K562 (cell line): ENCODE measurements around the gene TMEM53. TPM values are rescaled to one million over a fixed set of nuclear protein-coding genes. Genes with fewer than 3 reads are reported as not detected.
A peak's percentile ranks its signal among the peaks of the same experiment; 100 is the strongest.

Experiments used
- ATF1 ChIP-seq, 2 experiments: fragments of 450-650 bp in 1 of 2; IDR thresholded peaks; 2 replicates each; pipeline ENCODE4 v1.6.1; 2016; ENCODE audit warnings: missing compliant biosample characterization in 1 of 2, missing genetic modification characterization in 1 of 2
- BCLAF1 ChIP-seq, 2 experiments: fragments of 450-650 bp in 1 of 2; IDR thresholded peaks; 2 replicates each; pipeline ENCODE4 v1.6.1; 2011 to 2017; ENCODE audit warnings: low read depth in 2 of 2, antibody characterized with exemption in 1 of 2, borderline replicate concordance in 1 of 2, low read length in 1 of 2, mild to moderate bottlenecking in 1 of 2, mixed read lengths in 1 of 2; ENCODE audit not compliant: control insufficient read depth in 1 of 2
- EP300 ChIP-seq: IDR thresholded peaks from 2 replicates; pipeline ENCODE4 v1.6.1; 2012; ENCODE audit warnings: low read length, improper control_type of control experiment
- IRF9 ChIP-seq: fragments of 450-650 bp; IDR thresholded peaks from 2 replicates; pipeline ENCODE4 v1.6.1; 2016; ENCODE audit warnings: missing biosample characterization, missing genetic modification characterization
- KAT2B ChIP-seq: IDR thresholded peaks from one replicate; pipeline ENCODE4 v1.6.1; 2012; ENCODE audit warnings: low read depth, mild to moderate bottlenecking, control low read depth, inconsistent platforms, low read length, moderate library complexity
- MEIS2 ChIP-seq: fragments of 450-650 bp; IDR thresholded peaks from 2 replicates; pipeline ENCODE4 v1.6.1; 2014; ENCODE audit warnings: mild to moderate bottlenecking; ENCODE audit not compliant: partially characterized antibody
- NFATC3 ChIP-seq: fragments of 450-650 bp; IDR thresholded peaks from 2 replicates; pipeline ENCODE4 v1.6.1; 2017; ENCODE audit warnings: mild to moderate bottlenecking
- NFIC ChIP-seq: fragments of 450-650 bp; IDR thresholded peaks from 2 replicates; pipeline ENCODE4 v1.6.1; 2017; ENCODE audit warnings: mild to moderate bottlenecking, inconsistent platforms
- RAD21 ChIP-seq, 2 experiments: fragments of 250-450 bp in 1 of 2; fragments of 450-650 bp in 1 of 2; sonication (Bioruptor Pico) in 1 of 2; formaldehyde crosslinking in 1 of 2; IDR thresholded peaks in 1 of 2; conservative IDR thresholded peaks in 1 of 2; 2 replicates each; pipeline versions ENCODE4 v1.4.0 to v1.8.0; 2020 to 2022; ENCODE audit warnings: mild to moderate bottlenecking in 2 of 2, moderate library complexity in 1 of 2
- RBFOX2 ChIP-seq: fragments of 200-400 bp; formaldehyde crosslinking; IDR thresholded peaks from 2 replicates; pipeline ENCODE4 v1.6.1; 2017; ENCODE audit warnings: low read depth, mild to moderate bottlenecking, low read length, moderate library complexity
- SIN3B ChIP-seq: fragments of 450-650 bp; IDR thresholded peaks from 2 replicates; pipeline ENCODE4 v1.6.1; 2017; ENCODE audit warnings: low read depth, mild to moderate bottlenecking, moderate library complexity
- SMARCE1 ChIP-seq: fragments of 450-650 bp; IDR thresholded peaks from 2 replicates; pipeline ENCODE4 v1.7.1; 2016; ENCODE audit warnings: mild to moderate bottlenecking
- ZKSCAN1 ChIP-seq: fragments of 150-350 bp; IDR thresholded peaks from 2 replicates; pipeline ENCODE4 v1.6.1; 2016; ENCODE audit warnings: low read depth, low read length
- ZNF3 ChIP-seq: fragments of 250-450 bp; sonication (Bioruptor Pico); IDR thresholded peaks from 2 replicates; pipeline ENCODE4 v1.5.0; 2021; ENCODE audit warnings: mild to moderate bottlenecking, moderate library complexity
- ZNF354B ChIP-seq: fragments of 250-450 bp; sonication (Bioruptor Pico); IDR thresholded peaks from 2 replicates; pipeline ENCODE4 v1.4.0; 2020
- polyA plus RNA-seq, 8 experiments: library from polyadenylated mRNA; depleted of rRNA in 4 of 8; stranded (reverse) in 5 of 8; unstranded in 3 of 8; fragments of >200 nt; fragmentation: Nextera tagmentation in 2 of 8; fragmentation: Illumina TruSeq in 1 of 8; extraction: Ambion mirVana in 2 of 8; extraction: Trizol in 1 of 8; gene quantifications; 2 replicates each; pipeline versions ENCODE4 v1.2.1 to v1.2.3, GENCODE V29; 2011 to 2014; ENCODE audit warnings: inconsistent platforms in 1 of 8, missing spikeins in 1 of 8
- total RNA-seq, 7 experiments: library from RNA; depleted of rRNA in 6 of 7; stranded (reverse); fragments of >200 nt in 6 of 7; fragmentation: Illumina TruSeq in 2 of 7; extraction: Trizol in 2 of 7; gene quantifications; 2 replicates each; pipeline versions ENCODE4 v1.2.1 to v1.2.3, GENCODE V29; 2011 to 2021; ENCODE audit warnings: low replicate concordance in 1 of 7
- TF ChIP-seq, protein P1 (sequence below), 2 experiments: fragments of 250-450 bp in 1 of 2; fragments of 450-650 bp in 1 of 2; sonication (Bioruptor Pico) in 1 of 2; IDR thresholded peaks; 2 replicates each; pipeline versions ENCODE4 v1.6.1 to v1.8.0; 2016 to 2021; ENCODE audit warnings: mild to moderate bottlenecking in 2 of 2, moderate library complexity in 2 of 2, missing compliant biosample characterization in 1 of 2, missing genetic modification characterization in 1 of 2
- TF ChIP-seq, protein P2 (sequence below): fragments of 450-650 bp; IDR thresholded peaks from 2 replicates; pipeline ENCODE4 v1.6.1; 2016

The TMEM53 gene
- total and polyA plus RNA-seq, 9 of the 15 experiments (the other 6 are each of a cell fraction or from before 2014, with no cell fraction given): 0.23 to 3.7 (median 2.0) TPM

DNA sequence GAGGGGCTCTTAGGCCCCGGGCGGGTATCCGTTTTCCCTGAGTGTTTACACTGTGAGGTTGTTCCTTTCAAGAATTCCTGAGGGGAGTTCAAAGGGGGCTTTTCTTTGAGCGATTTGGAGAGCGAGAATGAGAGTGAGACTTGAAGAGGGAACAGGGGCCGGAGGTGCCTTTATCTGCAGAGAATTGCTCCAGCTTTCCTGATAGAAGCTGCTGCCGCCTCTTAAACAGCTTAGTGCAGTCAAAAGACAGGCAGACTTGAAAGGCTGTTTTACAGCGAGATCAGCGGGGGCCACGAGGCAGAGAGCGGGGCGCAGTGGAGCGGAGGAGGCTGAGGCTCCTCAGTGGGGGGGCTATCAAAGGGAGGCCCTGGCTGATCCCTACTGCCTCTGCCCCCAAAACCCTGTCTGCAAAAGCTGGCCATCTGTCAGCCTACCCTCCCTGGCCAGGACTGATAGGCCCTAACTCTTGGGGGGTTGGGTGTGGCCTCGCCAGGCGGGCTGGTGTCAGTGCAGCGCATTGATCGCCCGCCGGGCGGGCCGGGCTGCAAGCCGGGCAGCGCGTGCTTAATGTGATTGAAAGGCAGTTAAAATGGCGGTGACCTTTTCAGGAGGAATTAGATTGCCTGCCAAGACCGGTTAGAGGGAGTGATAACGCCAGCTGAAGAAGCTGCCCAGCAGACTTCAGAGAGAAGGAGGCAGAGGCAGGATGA, 36.4 kb downstream of the TMEM53 start (continued):
- TF ChIP-seq RBFOX2 (peak; percentile 74), RAD21 (CRISPR knock-in tag; conservative IDR thresholded peaks at IDR 0.05 in 1 of 2, IDR thresholded peaks at IDR 0.05 in 1 of 2) (0 out of 4 replicates have a peak, but pooled peaks of 1 of the 2 experiments have one; percentile 11), ZNF3 (CRISPR knock-in tag) (no peak), ATF1 (CRISPR knock-in tag; IDR thresholded peaks at IDR 0.05) (no peak), ATF1 (tag; IDR thresholded peaks at IDR 0.05) (peak; percentile 43; the same call in 1 of the 2 replicates), SIN3B (no peak), ZNF354B (CRISPR knock-in tag) (no peak), ZKSCAN1 (peak; percentile 72; the same call in 1 of the 2 replicates), EP300 (peak; percentile 41; the same call in 1 of the 2 replicates), IRF9 (tag) (no peak), NFIC (peak; percentile 69; the same call in 1 of the 2 replicates), NFATC3 (no peak), SMARCE1 (peak; percentile 69; the same call in 1 of the 2 replicates), BCLAF1 (IDR thresholded peaks at IDR 0.05; ENCODE audit: borderline replicate concordance in 1 of 2, control insufficient read depth in 1 of 2, low read depth in 2 of 2, low read length in 1 of 2) (0 out of 4 replicates have a peak, but pooled peaks of 1 of the 2 experiments have one; percentile 36), KAT2B (no peak), MEIS2 (peak; percentile 71)
- TF ChIP-seq, protein P1, sequence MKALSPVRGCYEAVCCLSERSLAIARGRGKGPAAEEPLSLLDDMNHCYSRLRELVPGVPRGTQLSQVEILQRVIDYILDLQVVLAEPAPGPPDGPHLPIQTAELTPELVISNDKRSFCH (CRISPR knock-in tag; IDR thresholded peaks at IDR 0.05): no peak
- TF ChIP-seq, protein P1 (tag; IDR thresholded peaks at IDR 0.05): peak; percentile 99
- TF ChIP-seq, protein P2, sequence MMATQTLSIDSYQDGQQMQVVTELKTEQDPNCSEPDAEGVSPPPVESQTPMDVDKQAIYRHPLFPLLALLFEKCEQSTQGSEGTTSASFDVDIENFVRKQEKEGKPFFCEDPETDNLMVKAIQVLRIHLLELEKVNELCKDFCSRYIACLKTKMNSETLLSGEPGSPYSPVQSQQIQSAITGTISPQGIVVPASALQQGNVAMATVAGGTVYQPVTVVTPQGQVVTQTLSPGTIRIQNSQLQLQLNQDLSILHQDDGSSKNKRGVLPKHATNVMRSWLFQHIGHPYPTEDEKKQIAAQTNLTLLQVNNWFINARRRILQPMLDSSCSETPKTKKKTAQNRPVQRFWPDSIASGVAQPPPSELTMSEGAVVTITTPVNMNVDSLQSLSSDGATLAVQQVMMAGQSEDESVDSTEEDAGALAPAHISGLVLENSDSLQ: peak; percentile 81
